Measurements from ENCODE around the gene KCTD10.

Gene KCTD10

GRCh38 chr12:109467978-109468676 lies 9.0 kb downstream of the KCTD10 start:
- DNase-seq, result no peak

GRCh38 chr12:109466821-109467220 lies 10.3 kb downstream of the KCTD10 start:
- no peak for DNase-seq

GRCh38 chr12:109466305-109466704 lies 10.8 kb downstream of the KCTD10 start:
- DNase-seq, result no peak

- DNase-seq, result no peak
Observed at GRCh38 chr12:109464642-109465351, 12.3 kb downstream of the KCTD10 start.

- DNase-seq, result no peak
Observed at GRCh38 chr12:109463756-109464155, 13.3 kb downstream of the KCTD10 start.

- DNase-seq, result no peak
Observed at GRCh38 chr12:109462868-109463692, 14.0 kb downstream of the KCTD10 start.

GRCh38 chr12:109461846-109462756 lies 15.0 kb downstream of the KCTD10 start:
- no peak for DNase-seq

- no peak for DNase-seq
Observed at GRCh38 chr12:109461049-109461845, 15.9 kb downstream of the KCTD10 start.

GRCh38 chr12:109460538-109460937 lies 16.6 kb downstream of the KCTD10 start:
- no peak for DNase-seq

GRCh38 chr12:109459247-109459646 lies 17.9 kb downstream of the KCTD10 start:
- no peak for DNase-seq

- DNase-seq, result no peak
Observed at GRCh38 chr12:109458771-109459208, 18.3 kb downstream of the KCTD10 start.

- no peak for DNase-seq
Observed at GRCh38 chr12:109458086-109458485, 19.0 kb downstream of the KCTD10 start.

- no peak for DNase-seq
Observed at GRCh38 chr12:109455706-109456105, 21.4 kb downstream of the KCTD10 start.

GRCh38 chr12:109452489-109452888 lies 24.6 kb downstream of the KCTD10 start:
- DNase-seq, result no peak

GRCh38 chr12:109451400-109451799 lies 25.7 kb downstream of the KCTD10 start:
- DNase-seq, result no peak

- no peak for DNase-seq
Observed at GRCh38 chr12:109450980-109451379, 26.1 kb downstream of the KCTD10 start.

- no peak for DNase-seq
Observed at GRCh38 chr12:109449845-109450532, 27.1 kb downstream of the KCTD10 start.

- no peak for DNase-seq
Observed at GRCh38 chr12:109448707-109449390, 28.3 kb downstream of the KCTD10 start.

- DNase-seq, result no peak
Observed at GRCh38 chr12:109448272-109448671, 28.8 kb downstream of the KCTD10 start.

- DNase-seq, result no peak
Observed at GRCh38 chr12:109447482-109447881, 29.6 kb downstream of the KCTD10 start.

Data from CD4-positive, alpha-beta T cell treated with Interleukin-21 for 1 hour (primary cell).